K562 (cell line): ENCODE measurements around the gene ABCA1. TPM values are rescaled to one million over a fixed set of nuclear protein-coding genes. Genes with fewer than 3 reads are reported as not detected.

ENCODE experiments used
- ATAC-seq: fragments of 200-7000 bp; cut with Tn5 transposase; 3 replicates; pipeline ENCODE4 v1.9.1; 2020; ENCODE audit warnings: moderate library complexity
- BruUV-seq: library from RNA; stranded (reverse); fragments of 400-500 nt; replicated peaks from 2 replicates; lab custom pipeline; 2021; lab: Mats Ljungman, UMichigan
- CTCF ChIA-PET: fragments of 300-600 bp; formaldehyde crosslinking; extraction: SDS; loops from one replicate; lab custom pipeline; 2021; ENCODE audit warnings: low intra/inter-chr PET ratio; lab: Yijun Ruan, JAX
- POLR2A ChIA-PET: fragments of 300-600, 350-650 bp; sonication (Branson Sonifier 250); formaldehyde crosslinking; extraction: SDS; loops from one replicate; lab custom pipeline; 2021; ENCODE audit warnings: antibody characterized with exemption, inconsistent platforms; lab: Yijun Ruan, JAX
- DNase-seq, 4 experiments: peaks; one replicate each; pipeline versions ENCODE4 v3.0.0 to v3.0.0-alpha.2; 2011 to 2018; ENCODE audit warnings: low spot score in 3 of 4, mixed read lengths in 3 of 4; ENCODE audit errors: extremely low read depth in 1 of 4
- FAIRE-seq: peaks from 2 replicates; lab custom pipeline; 2011; peaks lifted over from hg19 to GRCh38; lab: Jason Lieb, UNC
- H2AFZ ChIP-seq: 2 replicates; pipeline ENCODE4 v1.6.0; 2011; ENCODE audit warnings: low read depth, low read length, control low read depth, inconsistent platforms
- H3K27ac ChIP-seq: fragments of 200-600 bp; 3 replicates; pipeline ENCODE4 v1.8.0; 2011; ENCODE audit warnings: low read depth, mild to moderate bottlenecking, control low read depth, inconsistent platforms, low read length, moderate library complexity, mixed read lengths; ENCODE audit errors: extremely low read depth
- H3K27me3 ChIP-seq, 2 experiments: fragments of 300-600 bp in 1 of 2; 2 replicates in 1 of 2; 3 replicates in 1 of 2; pipeline versions ENCODE4 v1.6.0 to v1.8.0; 2011; ENCODE audit warnings: inconsistent platforms in 2 of 2, low read length in 2 of 2, mild to moderate bottlenecking in 1 of 2, mixed read lengths in 1 of 2, moderate library complexity in 1 of 2; ENCODE audit not compliant: control insufficient read depth in 2 of 2, insufficient read depth in 2 of 2
- H3K36me3 ChIP-seq: fragments of 300-600 bp; 3 replicates; pipeline ENCODE4 v1.8.0; 2011; ENCODE audit warnings: mild to moderate bottlenecking, low read length, inconsistent platforms; ENCODE audit not compliant: control insufficient read depth, insufficient read depth
- H3K4me1 ChIP-seq, 2 experiments: fragments of 200-600 bp in 1 of 2; replicated peaks in 1 of 2; 2 replicates in 1 of 2; 3 replicates in 1 of 2; pipeline versions ENCODE4 v1.5.1 to v1.8.0; 2011; ENCODE audit warnings: inconsistent platforms in 2 of 2, low read length in 2 of 2, mild to moderate bottlenecking in 1 of 2, mixed read lengths in 1 of 2, moderate library complexity in 1 of 2; ENCODE audit not compliant: control insufficient read depth in 2 of 2, insufficient read depth in 2 of 2
- H3K4me2 ChIP-seq: 2 replicates; pipeline ENCODE4 v1.6.1; 2011; ENCODE audit warnings: low read length, control low read depth, inconsistent platforms, mixed read lengths; ENCODE audit not compliant: insufficient read depth
- H3K4me3 ChIP-seq: fragments of 200-600 bp; sonication (generic), shearing (Covaris generic); 2 replicates; pipeline ENCODE4 v1.5.1; 2016; ENCODE audit warnings: control low read depth, inconsistent platforms
- H3K79me2 ChIP-seq: fragments of 200-600 bp; 3 replicates; pipeline ENCODE4 v1.8.0; 2011; ENCODE audit warnings: low read length, inconsistent platforms; ENCODE audit not compliant: control insufficient read depth, insufficient read depth
- H3K9ac ChIP-seq, 2 experiments: 2 replicates each; pipeline versions ENCODE4 v1.6.0 to v1.6.1; 2011; ENCODE audit warnings: low read depth in 2 of 2, low read length in 2 of 2, control low read depth in 1 of 2, inconsistent platforms in 1 of 2, mild to moderate bottlenecking in 1 of 2, mixed read lengths in 1 of 2; ENCODE audit not compliant: insufficient read depth in 1 of 2
- H3K9me1 ChIP-seq: one replicate; pipeline ENCODE4 v1.6.0; 2011; ENCODE audit warnings: inconsistent platforms, mild to moderate bottlenecking, low read length, moderate library complexity; ENCODE audit not compliant: control insufficient read depth, insufficient read depth
- H3K9me3 ChIP-seq: replicated peaks from 2 replicates; pipeline ENCODE4 v1.5.1; 2011; ENCODE audit warnings: low read depth, low read length, inconsistent platforms; ENCODE audit not compliant: control insufficient read depth, insufficient read depth
- H4K20me1 ChIP-seq: replicated peaks from 2 replicates; pipeline ENCODE4 v1.6.1; 2011; ENCODE audit warnings: low read length, inconsistent platforms, mixed read lengths; ENCODE audit not compliant: control insufficient read depth, insufficient read depth
- MYNN ChIP-seq, 2 experiments: sonication (generic); formaldehyde crosslinking in 1 of 2; IDR thresholded peaks; 2 replicates each; pipeline versions ENCODE4 v1.5.0 to v1.6.1; 2016 to 2020; ENCODE audit warnings: antibody characterized with exemption in 1 of 2, missing genetic modification reagents in 1 of 2
- POU5F1 ChIP-seq: fragments of 150-350 bp; IDR thresholded peaks from 2 replicates; pipeline ENCODE4 v1.6.1; 2014; ENCODE audit warnings: borderline replicate concordance, low read length, low read depth, mild to moderate bottlenecking; ENCODE audit not compliant: partially characterized antibody
- TAF1 ChIP-seq: IDR thresholded peaks from 2 replicates; pipeline ENCODE4 v1.6.1; 2011; ENCODE audit warnings: mild to moderate bottlenecking, low read length, moderate library complexity; ENCODE audit not compliant: insufficient read depth, control insufficient read depth, severe bottlenecking; ENCODE audit errors: extremely low read depth
- ZBTB17 ChIP-seq: fragments of 450-650 bp; formaldehyde crosslinking; IDR thresholded peaks from 2 replicates; pipeline ENCODE4 v1.4.0; 2020; ENCODE audit warnings: mild to moderate bottlenecking
- WGBS: fragments of 100-300 bp; shearing (Covaris generic); methylation state at CpG from one replicate; pipeline ENCODE4 v1.1.6; 2016; ENCODE audit warnings: low coverage, mixed read lengths; ENCODE audit not compliant: insufficient coverage; ENCODE audit errors: missing lambda C conversion rate; 5-methylcytosine and 5-hydroxymethylcytosine counted together
- in situ Hi-C: fragments of 300-500 bp; cut with MboI; formaldehyde crosslinking; loops from 4 replicates; pipeline ENCODE4 v1.15.0; 2018; ENCODE audit warnings: inconsistent platforms, mixed read lengths
- intact Hi-C: fragments of 100-400 bp; cut with micrococcal nuclease; formaldehyde crosslinking; loops from 2 replicates; pipeline ENCODE4 v1.14.2; 2022
- polyA plus RNA-seq, 8 experiments: library from polyadenylated mRNA; depleted of rRNA in 4 of 8; stranded (reverse) in 5 of 8; unstranded in 3 of 8; fragments of >200 nt; fragmentation: Nextera tagmentation in 2 of 8; fragmentation: Illumina TruSeq in 1 of 8; extraction: Ambion mirVana in 2 of 8; extraction: Trizol in 1 of 8; gene quantifications; 2 replicates each; pipeline versions ENCODE4 v1.2.1 to v1.2.3, GENCODE V29; 2011 to 2014; ENCODE audit warnings: inconsistent platforms in 1 of 8, missing spikeins in 1 of 8
- total RNA-seq, 7 experiments: library from RNA; depleted of rRNA in 6 of 7; stranded (reverse); fragments of >200 nt in 6 of 7; fragmentation: Illumina TruSeq in 2 of 7; extraction: Trizol in 2 of 7; gene quantifications; 2 replicates each; pipeline versions ENCODE4 v1.2.1 to v1.2.3, GENCODE V29; 2011 to 2021; ENCODE audit warnings: low replicate concordance in 1 of 7
- TF ChIP-seq, protein P1 (sequence below): conservative IDR thresholded peaks from 2 replicates; pipeline ENCODE4 v1.6.1; 2011; ENCODE audit warnings: low read depth, mild to moderate bottlenecking, low read length; ENCODE audit not compliant: control insufficient read depth
- TF ChIP-seq, protein P2 (sequence below): sonication (generic); IDR thresholded peaks from 2 replicates; pipeline ENCODE4 v1.6.1; 2016

The ABCA1 gene
- total and polyA plus RNA-seq, 9 of the 15 experiments (the other 6 are each of a cell fraction or from before 2014, with no cell fraction given): under 0.01 to 0.18 (median 0.02) TPM; not detected in 5

DNA sequence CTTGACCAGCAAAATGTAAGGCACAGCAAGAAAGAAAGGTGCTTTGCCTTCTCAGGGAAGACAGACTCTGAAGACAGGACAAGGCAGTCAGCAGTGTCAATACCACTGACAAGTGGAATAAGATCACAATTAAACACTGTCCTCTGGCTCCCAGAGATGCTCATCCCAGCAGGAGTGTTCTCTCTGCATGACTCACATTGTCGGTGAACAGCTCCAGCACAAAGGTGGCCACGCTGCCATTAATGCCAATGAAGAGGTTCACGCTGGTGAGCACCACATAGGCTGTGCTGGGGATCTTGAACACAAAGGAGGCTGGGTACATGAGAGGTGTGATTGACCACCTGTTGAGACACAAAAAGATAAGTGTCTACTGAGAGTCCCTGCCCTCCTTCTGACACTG lies 132.1 kb downstream of the ABCA1 start:
- intact Hi-C loops: loop anchor here (10.0 kb wide), 1 partner anchor 449 kb away; the partner anchor contains the start of gene SLC44A1
- no peaks in the 10 kb centered on the region for H3K9me1 ChIP-seq

More for the DNA sequence above, 132.1 kb downstream of the ABCA1 start:
- ATAC-seq (no peak), DNase-seq (no peak), FAIRE-seq (no peak)
- Histone ChIP-seq H3K27ac (no peak overlapping the region), H3K36me3 (no peaks in the 10 kb centered on the region), H3K79me2 (no peaks in the 10 kb centered on the region), H4K20me1 (no peaks in the 10 kb centered on the region), H3K4me3 (no peak overlapping the region), H3K9ac (no peak overlapping the region), H3K4me1 (peaks cover 0 to 11% of the 10 kb centered on the region in 2 experiments; a peak in 2 of 5 replicates), H3K9me3 (no peaks in the 10 kb centered on the region), H2AFZ (no peak overlapping the region), H3K27me3 (peaks cover 9 to 22% of the 10 kb centered on the region in 2 experiments; a peak in 4 of 5 replicates), H3K4me2 (no peak overlapping the region)
- in situ Hi-C loops: no loop called here
- CTCF ChIA-PET: no interaction called here
- BruUV-seq: no TSS peak
- TF ChIP-seq, protein P1, sequence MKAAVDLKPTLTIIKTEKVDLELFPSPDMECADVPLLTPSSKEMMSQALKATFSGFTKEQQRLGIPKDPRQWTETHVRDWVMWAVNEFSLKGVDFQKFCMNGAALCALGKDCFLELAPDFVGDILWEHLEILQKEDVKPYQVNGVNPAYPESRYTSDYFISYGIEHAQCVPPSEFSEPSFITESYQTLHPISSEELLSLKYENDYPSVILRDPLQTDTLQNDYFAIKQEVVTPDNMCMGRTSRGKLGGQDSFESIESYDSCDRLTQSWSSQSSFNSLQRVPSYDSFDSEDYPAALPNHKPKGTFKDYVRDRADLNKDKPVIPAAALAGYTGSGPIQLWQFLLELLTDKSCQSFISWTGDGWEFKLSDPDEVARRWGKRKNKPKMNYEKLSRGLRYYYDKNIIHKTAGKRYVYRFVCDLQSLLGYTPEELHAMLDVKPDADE: no peak
- TF ChIP-seq POU5F1: no peak
- TF ChIP-seq, protein P2, sequence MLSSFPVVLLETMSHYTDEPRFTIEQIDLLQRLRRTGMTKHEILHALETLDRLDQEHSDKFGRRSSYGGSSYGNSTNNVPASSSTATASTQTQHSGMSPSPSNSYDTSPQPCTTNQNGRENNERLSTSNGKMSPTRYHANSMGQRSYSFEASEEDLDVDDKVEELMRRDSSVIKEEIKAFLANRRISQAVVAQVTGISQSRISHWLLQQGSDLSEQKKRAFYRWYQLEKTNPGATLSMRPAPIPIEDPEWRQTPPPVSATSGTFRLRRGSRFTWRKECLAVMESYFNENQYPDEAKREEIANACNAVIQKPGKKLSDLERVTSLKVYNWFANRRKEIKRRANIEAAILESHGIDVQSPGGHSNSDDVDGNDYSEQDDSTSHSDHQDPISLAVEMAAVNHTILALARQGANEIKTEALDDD: no peak
- no peak for TF ChIP-seq TAF1
- TF ChIP-seq ZBTB17 (CRISPR knock-in tag): no peak
- no peak for TF ChIP-seq MYNN (IDR thresholded peaks at IDR 0.05)
- TF ChIP-seq MYNN (CRISPR knock-in tag; IDR thresholded peaks at IDR 0.05): no peak
- POLR2A ChIA-PET: no interaction called here
- 0% methylated on average over 3 of the region's 3 CpGs for WGBS
